Anterior cingulate cortex (tissue), 58 donors: ENCODE results near the gene EXOC1.

Experiments
- DNase-seq, 58 donors: peaks; one replicate each; lab custom pipeline; 2025; lab: John Stamatoyannopoulos, UW

Gene EXOC1

DNA sequence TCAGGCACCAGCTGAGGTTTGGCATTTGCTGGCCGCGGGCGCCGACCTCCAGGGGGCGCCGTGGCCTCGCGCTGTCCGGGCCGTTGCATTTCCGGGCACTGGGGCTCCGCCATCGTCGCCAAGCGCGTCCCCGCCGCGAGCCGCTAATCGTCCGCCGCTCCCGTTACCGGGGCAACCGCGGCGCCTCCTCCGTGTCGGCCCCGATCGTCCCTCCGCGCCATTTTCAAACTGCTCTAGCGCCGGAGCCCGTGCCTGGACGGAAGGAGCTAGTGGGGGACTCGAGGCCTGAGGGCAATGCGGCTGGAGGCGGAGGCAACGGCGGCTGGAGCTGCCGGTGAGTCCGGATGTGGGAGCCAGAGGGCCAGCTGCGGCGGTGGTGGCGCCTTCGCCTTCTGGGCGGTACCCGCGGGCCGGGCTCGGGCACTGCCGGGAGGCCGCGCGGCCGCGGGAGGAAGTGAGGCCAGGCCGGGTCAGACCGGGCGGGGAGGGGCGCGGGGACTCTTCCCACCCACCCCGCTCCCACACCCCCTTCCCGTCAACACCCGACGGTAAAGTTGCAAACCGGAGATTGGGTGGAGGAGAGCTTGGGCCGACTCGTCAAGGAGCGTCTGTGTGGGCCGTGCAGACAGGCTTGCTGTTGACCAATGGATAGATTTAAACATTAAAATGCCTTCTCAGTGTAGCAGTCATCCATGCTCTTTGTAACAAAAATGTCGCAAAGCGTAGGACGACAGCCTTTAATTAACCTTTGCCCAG, 95.5 kb downstream of the EXOC1 start, which contains the start of gene CEP135:
TSS of gene CEP135 (plus strand) at position 220 of the 756 bp plus-strand sequence. CDS start 3,186 bp downstream, outside the sequence.
- DNase-seq = peak; percentile 48 to 93 (median 88)

DNA sequence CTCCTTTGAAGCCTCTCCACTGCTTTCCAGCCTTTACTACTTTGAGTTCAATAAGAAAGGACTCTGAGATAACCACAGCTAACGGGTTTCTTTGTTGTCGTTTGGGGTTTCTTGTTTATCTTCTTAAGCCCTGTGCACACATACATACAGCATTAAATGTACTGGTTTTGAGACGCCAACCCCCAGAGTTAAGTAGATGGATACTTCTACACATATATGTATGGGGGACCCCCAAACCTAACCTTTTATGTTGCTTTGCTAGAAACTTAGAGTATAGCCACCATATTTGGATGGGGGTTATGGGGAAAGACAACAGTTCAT, 96.0 kb downstream of the EXOC1 start:
- DNase-seq = no peak

DNA sequence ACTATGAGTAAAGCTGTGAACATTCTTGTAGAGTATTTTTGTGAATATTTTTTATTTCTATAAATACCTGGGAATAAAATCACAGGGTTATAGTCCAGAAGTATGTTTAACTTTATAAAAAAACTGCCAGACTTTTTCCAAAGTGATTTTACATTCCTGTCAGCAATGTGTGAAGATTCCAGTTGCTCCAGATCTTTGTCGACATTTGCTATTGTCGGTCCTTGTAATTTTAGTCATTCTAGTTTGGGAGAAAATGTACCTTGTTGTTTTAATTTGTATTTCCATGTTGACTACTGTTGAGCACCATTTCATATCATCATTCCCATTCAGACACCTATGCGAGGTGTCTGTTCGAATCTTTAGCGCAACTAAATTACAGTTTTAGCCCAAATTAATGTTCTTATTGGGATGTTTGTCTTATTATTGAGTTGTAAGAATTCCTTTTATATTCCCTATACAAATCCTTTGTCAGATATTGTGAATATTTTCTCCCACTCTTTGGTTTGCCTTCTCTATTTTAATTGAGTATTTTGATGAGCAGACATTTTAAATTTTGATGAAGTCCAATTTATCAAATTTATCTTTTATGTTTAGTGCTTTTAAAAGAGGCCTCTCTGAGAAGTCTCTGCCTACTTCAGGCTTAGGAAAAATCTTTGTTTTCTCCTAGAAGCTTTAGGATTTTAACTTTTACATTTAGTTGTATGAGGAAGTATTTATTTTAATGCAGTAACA, 97.9 kb downstream of the EXOC1 start:
- DNase-seq = no peak
